Activated T-helper 1 cell treated with anti-CD3 and anti-CD28 coated beads, Interleukin-2, amount 50 U/mL, for 16 hours (primary cell): ENCODE results near the gene ICA1L.

ENCODE experiments used
- DNase-seq, 2 donors: peaks; one replicate each; pipeline ENCODE4 v3.0.0-alpha.2; 2020; ENCODE audit warnings: low read depth in 1 of 2, low spot score in 1 of 2

Gene ICA1L

DNA sequence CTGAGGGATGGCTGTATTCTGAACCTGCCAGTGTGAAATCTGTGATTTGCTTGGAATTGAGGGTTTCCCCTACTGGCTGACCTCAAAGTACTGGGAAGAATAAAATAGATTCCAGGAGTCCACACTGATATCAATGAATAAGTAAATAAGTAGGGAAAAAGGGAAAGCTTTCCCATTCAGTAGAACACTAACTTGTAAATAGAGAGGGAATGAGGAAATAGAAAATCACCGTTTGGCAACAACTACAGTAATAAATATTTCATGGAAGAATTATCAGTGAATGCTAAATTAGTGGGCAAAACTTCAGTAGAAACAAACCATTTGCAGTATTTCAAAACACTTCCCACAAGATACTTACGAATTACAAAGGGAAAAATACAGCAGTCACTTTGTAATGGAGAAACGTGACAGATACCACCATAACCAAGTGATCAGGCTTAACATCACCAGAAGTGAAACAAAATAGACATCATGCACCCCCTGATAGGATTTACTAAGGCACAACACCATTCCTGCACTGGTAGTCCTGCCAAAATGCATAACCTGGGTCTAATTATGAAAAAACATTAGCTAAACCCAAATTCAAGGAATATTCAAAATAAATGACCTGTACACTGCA lies 88.5 kb downstream of the ICA1L start:
- DNase-seq, result no peak

DNA sequence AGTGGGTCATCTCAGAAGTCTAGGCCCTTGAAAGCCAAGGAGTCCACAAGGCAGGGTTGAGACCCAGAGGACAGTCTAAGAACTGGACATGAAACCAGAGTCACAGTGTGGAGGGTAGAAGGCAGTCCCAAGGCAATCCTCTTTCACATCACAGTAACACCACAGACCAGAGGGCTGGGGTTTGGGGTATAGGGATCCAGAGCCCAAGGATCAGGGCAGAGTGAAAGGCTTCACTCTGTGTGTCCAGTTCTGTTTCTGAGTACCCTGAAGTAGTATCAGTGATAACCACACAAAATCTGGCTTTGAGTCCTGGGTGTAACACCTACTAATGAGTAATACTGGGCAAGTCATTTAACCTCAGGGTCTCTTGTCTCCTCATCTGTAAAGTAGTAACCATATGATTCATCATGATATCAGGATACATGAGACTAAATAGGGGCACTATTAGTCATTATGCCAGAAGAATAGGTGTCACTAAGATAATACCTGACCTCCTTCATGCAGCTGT lies 91.0 kb downstream of the ICA1L start:
- no peak for DNase-seq

DNA sequence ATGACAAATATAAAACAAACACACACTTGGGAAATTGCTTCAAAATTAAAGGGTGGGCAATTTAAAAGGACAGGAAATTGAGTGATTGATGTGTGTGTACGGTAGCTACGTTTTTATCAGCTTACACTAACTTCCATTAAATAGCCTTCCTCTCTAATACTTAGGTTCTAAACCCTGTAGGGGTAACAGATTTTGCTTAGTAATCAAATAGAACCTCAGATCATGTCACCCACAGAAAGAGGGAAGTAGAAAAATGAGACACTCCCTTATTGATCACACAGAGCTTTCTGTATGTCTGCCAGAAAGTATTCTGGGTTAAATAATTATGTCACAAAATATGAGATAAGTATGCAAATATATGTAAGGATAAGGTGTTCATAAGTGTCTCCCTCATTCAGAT lies 93.3 kb downstream of the ICA1L start:
- DNase-seq, result no peak

DNA sequence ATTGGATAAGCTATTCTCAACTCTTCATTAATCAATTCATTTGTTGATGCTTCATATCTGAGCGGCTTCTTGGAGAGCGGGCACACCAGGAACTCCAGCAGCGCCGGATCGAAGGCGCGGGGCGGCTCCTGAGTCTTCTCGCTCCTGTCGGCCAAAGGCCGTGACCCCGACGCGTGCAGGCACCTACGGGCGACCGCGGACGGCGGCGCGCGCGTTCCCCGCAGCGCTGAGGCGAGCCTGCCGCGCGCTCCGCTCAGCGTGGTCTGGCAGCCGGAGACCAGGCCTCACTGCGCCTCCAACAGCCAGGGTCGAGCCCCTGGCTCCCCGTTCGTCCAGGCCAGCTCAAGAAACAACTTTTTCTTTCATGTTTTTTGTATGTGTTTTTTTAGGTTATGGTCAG lies 97.5 kb downstream of the ICA1L start:
- DNase-seq, result no peak

DNA sequence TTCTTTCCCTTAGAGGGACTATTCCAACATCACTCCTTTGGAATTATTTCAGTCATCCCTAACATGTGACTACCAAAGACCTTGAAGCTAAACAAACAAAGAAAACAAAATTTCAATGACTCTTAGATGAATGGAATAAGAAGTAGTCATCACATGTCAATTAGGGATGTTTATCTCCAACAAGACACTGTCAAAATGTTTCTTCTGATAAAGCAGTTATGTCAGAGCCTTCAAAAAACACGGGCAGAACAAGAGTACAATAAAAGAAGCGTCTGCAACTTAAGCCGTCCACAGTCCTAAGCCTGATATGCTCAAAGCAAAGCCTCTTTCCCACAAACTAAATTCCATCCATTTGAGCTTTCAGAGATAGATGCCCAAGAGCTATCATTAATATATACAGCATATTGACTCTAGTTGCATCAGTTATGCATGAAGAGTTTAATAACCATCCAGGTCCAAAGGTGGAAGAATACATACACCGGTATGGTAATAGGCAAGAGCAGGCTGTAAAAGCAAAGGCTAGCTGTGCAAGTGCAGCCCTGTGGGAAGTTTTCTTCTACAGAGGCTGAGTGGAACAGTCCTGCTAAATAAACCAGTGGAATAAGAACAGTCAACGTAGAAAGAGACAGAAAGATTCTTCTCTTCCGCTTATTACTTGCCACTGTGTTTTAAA lies 98.1 kb downstream of the ICA1L start:
- DNase-seq, result no peak

DNA sequence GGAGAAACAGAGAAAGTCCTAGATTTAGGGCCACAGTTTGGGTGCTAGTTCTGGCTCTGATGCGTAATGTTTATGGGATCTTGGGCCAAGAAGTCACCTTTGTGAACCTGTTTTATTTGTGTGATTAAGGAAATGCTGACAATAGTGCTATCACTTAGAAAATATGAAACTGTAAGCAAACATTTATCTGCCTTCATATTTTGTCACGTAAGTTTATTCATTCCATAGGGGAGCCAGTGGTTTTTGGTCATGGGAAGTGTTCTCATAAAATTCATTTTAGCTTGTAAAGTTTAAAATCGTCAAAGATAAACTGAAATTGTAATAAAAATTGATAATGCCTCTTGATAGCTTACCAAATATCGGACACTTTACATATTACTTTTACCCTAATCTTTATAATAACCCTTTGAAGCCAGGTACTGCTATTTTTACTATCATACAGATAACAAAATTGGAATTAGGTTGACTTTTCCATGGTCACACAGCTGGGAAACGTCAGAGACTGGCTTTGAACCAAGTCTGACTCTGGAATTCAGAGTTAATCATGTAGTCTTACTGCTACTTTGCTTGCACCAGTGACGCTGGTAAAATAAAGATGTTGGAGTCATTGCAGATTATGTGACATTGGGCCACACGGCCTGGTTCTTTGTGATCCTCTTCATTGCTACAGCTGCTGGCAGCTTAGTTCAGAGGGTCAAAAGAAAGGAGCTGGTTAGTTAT lies 99.7 kb downstream of the ICA1L start:
- no peak for DNase-seq

DNA sequence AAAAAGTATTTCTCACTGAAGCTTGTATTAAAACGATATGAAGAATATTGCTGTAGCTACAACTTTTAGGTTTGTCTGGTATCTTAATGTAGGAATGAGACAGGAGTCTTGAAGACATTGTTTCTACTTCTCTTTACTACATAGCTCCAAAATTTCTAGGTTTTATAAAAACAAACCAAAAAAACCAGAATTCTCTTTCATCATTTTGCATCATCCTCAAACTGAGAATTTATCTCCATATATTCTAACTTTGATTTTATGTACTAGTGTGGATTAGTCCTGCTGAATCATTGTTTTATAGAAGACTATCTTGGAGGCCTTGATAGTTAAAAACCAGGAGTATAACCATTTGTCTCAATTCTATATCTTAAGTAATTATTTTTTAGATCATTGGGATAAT lies 100.2 kb downstream of the ICA1L start:
- no peak for DNase-seq

DNA sequence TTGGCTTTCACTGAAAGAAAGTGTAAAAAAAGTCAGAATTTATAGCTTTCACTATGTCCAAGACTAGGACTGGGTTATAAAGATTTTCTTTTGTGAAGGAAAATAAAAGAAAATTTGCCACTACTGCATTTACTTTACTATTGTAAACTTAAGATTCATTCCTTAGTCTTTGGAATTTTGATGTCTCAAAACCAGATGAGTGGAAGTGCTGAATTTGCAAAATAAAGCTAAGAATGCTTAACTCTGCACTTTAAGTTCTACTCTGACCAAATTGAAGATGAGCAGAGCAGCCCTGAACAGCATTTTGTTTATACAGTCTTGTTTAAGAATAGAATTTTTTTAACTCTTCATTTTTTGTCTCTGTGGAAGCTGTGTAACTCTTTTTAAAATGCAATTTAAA lies 102.4 kb downstream of the ICA1L start:
- no peak for DNase-seq

DNA sequence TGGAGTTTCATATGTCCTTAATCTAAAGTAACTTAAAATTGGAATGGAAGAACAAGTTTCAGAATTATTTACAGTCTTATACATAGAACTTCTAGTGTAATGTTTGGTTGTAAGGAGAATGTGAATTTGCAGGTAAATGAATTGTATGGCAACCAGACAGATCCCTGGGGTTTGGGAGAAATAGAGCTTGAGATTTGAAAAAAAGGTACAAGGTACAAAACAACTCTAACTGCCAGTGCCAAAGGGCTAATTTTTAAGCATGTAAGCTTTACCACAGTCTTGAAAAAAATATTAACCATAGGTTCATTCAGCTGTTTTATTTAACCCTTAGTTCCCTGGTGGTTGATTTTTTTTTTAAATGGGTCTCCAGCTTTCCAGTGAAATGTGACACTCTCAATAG lies 103.3 kb downstream of the ICA1L start:
- no peak for DNase-seq

DNA sequence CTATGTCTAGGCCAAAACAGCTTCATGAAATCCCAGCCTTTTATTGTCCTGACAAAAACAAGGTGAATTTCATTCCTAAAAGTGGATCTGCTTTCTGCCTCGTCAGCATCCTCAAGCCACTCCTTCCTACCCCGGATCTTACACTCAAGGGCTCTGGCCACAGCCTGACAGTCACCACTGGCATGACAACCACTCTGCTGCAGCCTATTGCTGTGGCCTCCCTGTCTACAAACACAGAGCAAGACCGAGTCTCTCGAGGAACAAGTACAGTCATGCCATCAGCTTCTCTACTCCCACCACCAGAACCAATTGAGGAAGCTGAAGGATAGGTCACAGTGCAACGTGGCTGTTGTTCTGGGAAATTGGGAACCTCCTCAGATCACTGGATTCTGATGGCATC lies 106.1 kb downstream of the ICA1L start:
- no peak for DNase-seq

DNA sequence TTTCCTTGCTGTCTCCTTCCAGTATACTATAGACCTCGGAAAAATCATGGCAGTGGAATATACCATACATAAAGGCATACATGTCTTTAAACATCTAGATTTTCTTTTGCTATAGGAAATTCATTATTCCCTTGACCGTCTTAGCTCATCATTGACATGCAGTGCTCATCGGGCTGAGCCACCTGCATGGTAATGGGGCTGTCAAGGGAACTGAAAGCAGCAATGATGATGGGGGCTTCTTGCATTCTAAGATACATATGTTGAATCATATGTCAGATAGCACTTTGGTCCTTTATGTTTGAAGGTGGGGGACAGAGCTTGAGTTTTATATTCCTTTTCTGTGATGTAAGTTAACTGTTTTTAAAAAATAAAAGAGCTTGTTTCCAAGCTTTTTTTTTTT lies 106.6 kb downstream of the ICA1L start:
- DNase-seq, result no peak

DNA sequence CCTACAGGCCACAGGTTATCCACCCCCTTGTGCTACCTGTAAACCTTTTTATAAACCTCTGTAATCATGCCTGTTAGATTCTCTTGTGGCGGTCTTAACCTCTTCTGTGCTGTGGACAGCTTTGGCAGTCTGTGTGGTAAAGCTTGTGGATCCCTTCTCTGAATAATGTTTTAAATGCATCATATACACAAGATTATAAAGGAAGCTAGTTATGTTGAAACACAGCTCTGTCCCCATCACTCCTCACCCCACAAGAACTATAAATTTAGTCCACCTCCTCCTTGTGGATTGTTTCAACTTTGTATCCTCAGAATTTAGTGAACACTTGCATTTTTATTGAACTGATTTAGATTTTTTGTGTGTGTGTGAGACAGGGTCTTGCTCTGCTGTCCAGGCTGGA lies 107.7 kb downstream of the ICA1L start:
- DNase-seq, result no peak

DNA sequence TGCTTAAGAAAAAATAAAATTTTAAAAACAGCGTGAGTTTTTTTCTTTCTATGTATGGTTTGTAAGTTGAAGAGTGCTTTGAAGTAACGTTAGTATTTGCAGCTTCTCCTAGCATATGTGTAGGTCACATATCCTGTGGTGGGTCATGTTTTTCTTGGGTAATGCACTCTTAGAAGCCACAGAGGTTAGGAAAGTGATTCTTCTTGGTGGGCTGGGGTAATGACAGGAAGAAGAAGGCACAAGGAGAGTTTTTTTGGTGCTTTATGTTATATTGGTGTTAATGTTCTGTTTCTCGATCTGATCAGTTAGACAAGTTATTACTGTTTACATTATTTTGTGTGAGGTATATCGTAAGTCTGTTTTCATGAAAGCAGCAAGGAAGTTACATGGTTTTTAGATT lies 109.0 kb downstream of the ICA1L start:
- DNase-seq, result no peak

DNA sequence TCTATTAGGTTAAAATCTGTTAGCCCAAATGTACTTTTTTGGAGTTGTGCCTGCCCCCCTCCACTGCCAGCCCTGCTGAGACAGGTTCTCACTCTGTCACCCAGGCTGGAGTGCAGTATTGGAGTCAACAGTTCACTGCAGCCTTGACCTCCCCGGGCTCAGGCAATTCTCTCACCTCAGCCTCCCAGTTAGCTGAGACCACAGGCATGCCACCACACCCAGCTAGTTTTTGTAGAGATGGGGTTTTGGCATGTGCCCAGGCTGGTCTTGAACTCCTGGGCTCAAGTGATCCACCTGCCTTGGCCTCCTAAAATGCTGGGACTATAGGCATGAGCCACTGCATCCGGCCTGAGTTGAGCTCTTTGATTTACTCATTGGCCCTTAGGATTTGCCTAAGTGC lies 110.7 kb downstream of the ICA1L start:
- DNase-seq, result no peak

DNA sequence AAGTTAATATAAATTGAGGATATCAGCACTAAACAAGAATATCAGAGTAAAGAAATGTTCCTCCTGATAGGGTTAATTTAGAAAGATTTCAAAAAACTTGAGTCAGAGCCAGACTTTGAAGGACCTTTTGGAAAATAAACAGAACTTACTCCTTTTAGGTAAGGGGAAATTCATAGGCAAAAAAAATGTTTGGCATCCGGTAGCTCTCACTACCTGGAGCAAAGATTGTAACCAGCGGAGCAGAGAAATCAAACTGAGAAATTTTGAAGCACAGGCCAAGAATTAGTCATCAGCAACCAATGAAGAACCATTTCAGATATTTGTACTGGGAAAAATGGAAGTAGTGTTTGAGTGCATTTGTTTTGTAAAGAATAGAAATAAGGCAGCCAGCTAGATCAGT lies 113.0 kb downstream of the ICA1L start:
- DNase-seq, result no peak

DNA sequence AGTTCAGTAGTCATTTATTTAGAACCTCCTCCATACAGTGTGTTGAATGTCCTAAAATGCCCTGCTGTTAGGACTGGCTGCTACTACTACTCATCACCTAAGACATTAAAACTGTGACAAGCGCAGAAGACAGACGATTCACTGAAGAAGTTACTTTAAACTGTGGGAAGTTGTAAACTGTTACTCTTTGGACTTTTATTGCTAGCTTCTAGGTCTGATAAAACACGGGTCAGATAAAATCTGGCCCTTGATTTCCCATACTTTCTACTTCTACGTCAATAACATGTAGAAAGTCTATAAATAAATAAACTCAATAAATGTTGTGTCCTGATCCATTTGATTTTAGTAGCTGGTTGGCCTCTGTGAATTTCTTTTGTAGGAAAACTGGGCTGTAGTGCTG lies 113.4 kb downstream of the ICA1L start:
- no peak for DNase-seq

DNA sequence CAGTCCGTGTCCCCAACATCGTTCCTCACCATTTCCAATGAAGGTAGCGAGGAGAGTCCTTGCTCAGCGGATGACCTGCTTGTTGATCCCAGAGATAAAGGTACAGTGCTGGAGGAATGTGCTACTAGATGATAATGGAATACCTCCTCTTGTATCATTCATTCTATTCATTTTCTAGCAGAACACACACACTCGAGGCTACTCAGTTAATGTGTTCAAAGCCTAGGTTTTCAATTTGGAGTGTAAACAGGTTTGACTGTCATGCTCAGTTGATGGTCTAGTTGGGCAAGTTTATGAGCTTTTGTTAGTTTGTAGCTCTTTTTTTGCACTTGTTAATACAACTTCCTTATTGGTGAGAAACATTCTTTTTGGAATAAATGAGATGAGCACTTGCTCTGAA lies 114.2 kb downstream of the ICA1L start:
- no peak for DNase-seq

DNA sequence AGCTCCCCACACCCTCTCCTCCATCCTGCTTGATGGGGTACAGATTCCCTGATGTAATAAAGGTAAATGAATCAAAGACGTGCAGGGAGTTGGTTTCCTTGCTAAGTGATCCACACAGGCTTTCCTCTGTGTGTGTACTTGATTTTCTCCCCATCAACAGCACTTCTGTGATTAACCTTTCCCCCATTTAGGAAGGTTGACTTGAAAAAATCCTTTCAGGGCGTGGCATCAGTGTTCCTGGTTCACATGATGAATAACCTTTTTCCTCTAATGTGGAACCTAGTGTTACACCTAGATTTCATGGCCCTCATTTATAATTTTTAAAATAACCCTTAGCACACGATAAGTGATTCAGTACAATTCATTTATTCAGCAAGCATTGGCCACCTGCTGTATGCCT lies 115.0 kb downstream of the ICA1L start:
- no peak for DNase-seq

DNA sequence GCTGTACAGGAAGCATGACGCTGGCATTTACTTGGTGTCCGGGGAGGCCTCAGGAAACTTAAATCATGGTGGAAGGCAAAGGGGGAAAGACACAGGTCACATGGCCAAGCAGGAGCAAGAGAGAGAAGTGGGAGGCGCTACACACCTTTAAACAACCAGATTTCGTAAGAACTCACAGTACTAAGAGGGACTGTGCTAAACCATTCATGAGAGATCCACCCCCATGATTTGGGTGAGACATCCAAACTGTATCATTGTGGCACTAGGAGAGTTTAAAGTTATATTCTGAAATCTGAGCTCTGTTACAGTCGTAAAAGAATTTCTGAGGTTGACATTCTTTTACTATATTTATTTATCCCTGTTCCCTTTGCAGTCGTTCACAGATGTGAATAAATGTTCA lies 116.6 kb downstream of the ICA1L start:
- DNase-seq, result no peak

DNA sequence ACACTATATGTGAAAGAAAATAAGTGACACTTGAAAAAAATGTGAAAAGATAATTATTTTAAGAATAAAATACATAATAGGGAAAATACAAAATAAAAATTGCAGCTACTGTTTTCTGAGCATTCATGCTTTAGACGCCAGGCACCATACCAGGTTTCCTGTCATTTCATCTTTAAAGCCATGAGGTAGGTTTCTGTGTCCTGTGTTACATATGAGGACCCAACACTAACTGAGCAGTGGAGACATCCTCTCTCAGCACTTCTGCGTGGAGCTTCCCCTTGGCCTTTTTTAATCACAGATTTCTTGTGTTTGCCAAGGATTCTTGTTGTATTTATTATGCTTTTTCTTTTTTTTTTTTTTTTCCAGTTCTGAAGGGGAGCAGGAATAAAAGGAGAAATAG lies 119.5 kb downstream of the ICA1L start:
- no peak for DNase-seq

DNA sequence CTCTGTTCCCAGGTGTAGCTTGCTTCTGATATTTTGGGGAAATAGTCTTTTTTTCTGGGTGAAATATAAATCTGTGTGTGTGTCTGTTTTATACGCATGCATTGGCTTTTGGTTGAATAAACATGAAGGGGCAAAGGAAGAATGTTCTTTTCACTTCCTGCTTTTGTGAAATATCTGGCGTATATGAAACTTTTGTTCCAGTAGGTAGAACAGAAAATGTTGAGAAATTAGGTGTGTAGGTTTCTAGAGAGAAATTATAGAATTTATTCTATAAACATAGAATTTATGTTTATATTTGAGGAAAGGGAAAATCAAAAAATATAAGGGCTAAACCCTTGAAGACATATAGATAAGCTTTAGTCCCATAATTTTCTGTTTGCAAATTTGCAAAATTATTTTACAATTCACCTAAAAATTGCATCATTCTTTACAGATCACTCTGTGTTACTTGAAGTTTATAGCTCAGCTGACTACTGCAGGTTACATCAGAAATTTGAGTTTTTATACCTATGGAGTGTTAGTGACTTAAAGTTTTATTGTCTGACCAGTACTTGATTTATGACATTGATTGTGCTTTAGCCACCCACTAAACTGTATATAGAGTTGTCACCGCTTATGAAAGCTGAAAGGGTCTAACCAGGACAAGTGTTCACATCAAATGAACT lies 120.7 kb downstream of the ICA1L start:
- no peak for DNase-seq

DNA sequence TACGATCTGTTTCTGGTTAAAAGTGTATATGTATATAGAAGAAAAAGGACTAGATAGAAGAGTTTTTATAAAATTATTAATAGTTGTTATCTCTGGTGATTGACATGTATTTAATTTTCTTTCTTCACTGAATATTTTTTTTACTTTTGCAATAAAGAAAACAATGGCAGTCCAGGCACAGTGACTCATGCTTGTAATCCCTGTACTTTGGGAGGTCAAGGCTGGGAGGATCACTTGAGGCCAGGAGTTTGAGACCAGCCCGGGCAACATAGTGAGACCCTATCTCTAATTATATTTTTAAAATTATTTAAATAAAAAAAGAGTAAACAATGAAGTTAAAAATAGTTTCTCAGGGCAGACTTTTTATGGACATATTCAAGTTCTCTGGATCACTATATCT lies 122.1 kb downstream of the ICA1L start:
- no peak for DNase-seq
